ENCODE results near the gene PC.
"Not testable (repeated sequence)": the region's sequence is repeated elsewhere in the genome, so short reads cannot be mapped to it uniquely, and the experiment has no call there.

PC gene

GRCh38 chr11:66958232-66958955 is at the start of gene PC:
Gene PC, minus strand, starts transcription at chr11:66958383. Its CDS starts 86,224 bp downstream, at chr11:66872159.
- DNase-seq (ENCODE audit: low spot score) = peak; percentile 100

- DNase-seq (ENCODE audit: low spot score) = no peak
Measured at GRCh38 chr11:67007126-67007525, 48.9 kb upstream of the PC start.

DNA sequence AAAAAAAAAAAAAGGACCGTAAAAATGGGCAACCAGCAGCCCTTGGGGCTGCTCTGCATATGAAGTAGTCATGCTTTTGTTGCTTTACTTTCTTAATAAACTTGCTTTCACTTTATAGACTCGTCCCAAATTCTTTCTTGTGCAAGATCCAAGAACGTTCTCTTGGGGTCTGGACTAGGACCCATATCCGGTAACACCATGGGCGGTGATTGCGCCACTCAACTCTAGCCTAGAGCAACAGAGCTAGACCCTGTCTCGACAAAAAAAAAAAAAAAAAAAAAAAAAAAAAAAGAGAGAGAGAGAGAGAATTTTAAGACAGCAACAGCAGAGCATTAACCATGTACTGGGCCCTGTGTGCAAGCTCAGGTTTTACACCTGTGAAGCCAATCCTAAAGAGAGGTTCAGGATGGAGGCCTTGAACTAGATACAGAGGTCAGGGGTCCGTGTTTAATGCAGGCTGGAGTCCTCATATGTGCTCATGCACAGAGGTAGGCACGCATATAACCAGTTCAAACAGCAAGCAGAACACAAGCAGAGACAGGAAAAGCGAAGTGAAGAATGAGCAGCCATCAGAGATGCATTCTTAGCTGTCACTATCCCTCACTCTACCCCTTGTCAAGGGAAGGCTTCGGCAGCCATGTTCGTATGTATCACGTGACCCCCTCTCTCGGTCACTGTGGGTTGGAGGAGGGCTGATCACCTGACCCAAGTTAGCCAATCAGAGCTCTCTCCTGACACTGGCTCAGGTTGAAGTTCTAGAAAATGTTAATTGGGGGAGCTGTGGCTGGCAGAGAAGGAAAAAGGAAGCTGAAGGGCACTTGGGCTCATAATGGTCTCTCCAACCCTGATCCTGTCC is 48.1 kb upstream of the PC start:
- DNase-seq (ENCODE audit: low spot score) = no peak

DNA sequence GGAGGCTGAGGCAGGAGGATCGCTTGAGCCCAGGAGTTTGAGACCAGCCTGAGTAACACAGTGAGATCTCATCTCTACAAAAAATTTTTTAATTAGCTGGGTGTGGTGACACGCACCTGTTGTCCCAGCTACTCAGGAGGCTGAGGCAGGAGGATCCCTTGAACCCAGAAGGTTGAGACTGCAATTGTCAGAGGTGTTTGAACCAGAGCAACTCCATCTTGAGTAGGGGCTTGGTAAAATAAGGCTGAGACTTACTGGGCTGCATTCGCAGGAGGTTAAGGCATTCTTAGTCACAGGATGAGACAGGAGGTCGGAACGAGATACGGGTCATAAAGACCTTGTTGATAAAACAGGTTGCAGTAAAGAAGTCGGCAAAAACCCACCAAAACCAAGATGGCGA is 47.0 kb upstream of the PC start:
- not testable (repeated sequence) for DNase-seq (ENCODE audit: low spot score)

DNA sequence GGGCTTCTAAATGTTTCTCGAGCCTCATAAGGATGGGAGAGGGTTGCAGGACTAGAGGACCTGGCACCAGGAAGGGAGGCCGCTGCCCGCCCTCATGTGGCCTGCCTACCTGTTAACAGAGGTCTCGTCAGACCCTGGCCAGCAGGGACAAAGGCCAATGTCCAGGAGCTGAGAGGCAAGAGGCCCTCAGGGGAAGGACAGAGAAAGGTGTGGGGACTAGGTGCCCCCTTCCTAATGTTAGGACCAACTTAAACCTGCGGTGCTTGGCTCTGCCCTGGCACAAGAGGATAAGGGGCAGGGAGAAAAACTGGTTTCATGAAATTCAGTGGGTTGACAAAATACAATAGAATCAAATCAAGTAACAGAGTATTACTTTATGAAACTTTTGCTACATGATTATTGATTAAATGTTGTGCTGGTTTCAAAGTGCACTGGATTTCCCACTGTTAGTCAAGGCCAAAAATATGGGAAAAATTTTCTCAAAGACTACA is 44.8 kb upstream of the PC start:
- DNase-seq (ENCODE audit: low spot score) = no peak

GRCh38 chr11:67002297-67002913 is 44.2 kb upstream of the PC start:
- DNase-seq (ENCODE audit: low spot score) = no peak

- DNase-seq (ENCODE audit: low spot score) = no peak
Measured at GRCh38 chr11:67001332-67001731, 43.1 kb upstream of the PC start.

GRCh38 chr11:66999555-66999954 is 41.4 kb upstream of the PC start:
- DNase-seq (ENCODE audit: low spot score) = no peak

DNA sequence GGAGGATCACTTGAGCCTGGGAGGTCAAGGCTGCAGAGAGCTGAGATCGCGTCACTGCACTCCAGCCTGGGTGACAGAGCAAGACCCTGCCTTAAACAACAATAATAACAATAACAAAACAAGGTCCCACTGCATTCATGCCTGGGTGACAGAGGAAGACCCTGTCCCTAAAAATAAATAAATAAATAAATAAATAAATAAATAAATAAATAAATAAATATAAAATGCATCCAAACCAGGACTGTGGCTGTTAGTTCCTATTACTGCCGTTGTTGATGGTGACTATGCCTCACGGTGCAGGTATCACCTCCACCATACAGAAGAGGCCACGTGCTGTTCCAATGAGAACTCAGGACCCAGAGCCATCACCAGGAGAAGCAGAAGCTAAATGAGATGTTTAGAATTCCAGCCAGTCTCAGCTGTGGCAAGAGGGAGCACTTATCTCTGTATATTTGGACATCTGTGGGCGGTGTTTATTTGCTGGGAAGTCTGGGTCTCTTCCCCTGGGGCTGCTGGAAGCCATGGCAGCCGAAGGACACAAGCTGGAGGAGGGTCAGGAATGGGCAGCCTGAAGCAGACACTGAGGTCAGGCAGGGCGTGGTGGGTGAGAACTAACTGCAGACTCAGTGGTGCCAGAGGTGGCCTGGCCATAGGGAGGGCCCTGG is 38.6 kb upstream of the PC start:
- DNase-seq (ENCODE audit: low spot score) = no peak

- no peak for DNase-seq (ENCODE audit: low spot score)
Measured at GRCh38 chr11:66992041-66992440, 33.9 kb upstream of the PC start.

DNA sequence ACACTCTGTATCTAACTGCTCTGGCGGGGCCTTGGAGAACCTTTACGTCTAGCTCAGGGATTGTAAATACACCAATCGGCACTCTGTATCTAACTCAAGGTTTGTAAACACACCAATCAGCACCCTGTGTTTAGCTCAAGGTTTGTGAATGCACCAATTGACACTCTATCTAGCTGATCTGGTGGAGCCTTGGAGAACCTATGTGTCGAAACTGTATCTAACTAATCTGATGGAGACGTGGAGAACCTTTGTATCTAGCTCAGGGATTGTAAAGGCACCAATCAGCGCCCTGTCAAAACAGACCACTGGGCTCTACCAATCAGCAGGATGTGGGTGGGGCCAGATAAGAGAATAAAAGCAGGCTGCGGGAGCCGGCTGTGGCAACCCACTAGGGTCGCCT is 31.2 kb upstream of the PC start:
- not testable (repeated sequence) for DNase-seq (ENCODE audit: low spot score)

- DNase-seq (ENCODE audit: low spot score) = not testable (repeated sequence)
Measured at GRCh38 chr11:66988741-66989140, 30.6 kb upstream of the PC start.

- no peak for DNase-seq (ENCODE audit: low spot score)
Measured at GRCh38 chr11:66987924-66988637, 29.9 kb upstream of the PC start.

GRCh38 chr11:66987158-66987620 is 29.0 kb upstream of the PC start:
- DNase-seq (ENCODE audit: low spot score) = no peak

DNA sequence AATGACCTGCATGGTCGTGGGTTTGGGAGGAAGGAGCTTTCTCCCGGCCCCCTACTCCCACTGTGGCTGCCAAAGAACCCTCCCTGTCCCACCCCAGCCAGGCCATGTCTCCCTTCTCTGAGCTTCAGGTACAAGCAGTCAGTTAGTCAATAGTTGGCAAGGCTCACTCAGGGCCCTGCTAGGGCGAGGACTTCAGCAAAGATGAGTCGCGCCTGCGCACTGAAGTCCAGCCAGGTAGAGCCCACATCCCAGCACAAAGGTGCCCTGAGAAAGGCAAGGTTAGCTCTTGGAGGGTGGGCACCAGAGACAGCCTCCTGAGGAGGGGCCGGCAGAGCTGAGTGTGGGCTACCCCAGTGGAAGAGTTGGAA is 28.0 kb upstream of the PC start:
- DNase-seq (ENCODE audit: low spot score) = no peak

GRCh38 chr11:66985508-66986177 is 27.5 kb upstream of the PC start:
- DNase-seq (ENCODE audit: low spot score) = no peak

DNA sequence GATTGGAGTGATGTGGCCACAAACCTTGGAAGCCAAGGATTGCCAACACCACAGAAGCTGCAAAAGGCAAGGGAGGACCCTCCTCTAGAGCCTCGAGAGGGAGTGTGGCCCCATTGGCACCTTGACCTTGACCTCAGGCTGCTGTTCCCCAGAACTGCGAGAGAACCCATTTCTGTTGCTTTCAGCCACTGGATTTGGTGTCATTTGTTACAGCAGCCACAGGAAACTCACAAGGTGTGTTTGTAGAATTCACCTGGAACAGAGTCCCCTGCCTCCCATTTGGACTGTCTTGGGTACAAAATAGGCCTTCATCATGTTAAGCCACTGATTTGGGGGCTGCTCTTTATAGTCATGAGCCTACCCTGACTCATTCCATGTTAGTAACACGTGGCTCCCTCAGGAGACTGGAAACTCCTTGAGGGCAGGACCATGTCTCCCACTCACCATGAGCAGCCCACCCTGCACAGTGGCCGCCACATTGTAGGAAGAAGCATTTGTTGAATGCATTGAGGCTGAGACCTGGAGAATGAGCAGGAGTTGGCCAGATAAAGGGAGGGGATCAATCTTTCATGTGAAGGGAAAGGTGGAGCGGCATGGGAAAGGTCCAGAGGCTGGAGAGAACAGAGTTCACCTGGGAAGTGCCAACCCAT is 25.2 kb upstream of the PC start:
- DNase-seq (ENCODE audit: low spot score) = no peak

DNA sequence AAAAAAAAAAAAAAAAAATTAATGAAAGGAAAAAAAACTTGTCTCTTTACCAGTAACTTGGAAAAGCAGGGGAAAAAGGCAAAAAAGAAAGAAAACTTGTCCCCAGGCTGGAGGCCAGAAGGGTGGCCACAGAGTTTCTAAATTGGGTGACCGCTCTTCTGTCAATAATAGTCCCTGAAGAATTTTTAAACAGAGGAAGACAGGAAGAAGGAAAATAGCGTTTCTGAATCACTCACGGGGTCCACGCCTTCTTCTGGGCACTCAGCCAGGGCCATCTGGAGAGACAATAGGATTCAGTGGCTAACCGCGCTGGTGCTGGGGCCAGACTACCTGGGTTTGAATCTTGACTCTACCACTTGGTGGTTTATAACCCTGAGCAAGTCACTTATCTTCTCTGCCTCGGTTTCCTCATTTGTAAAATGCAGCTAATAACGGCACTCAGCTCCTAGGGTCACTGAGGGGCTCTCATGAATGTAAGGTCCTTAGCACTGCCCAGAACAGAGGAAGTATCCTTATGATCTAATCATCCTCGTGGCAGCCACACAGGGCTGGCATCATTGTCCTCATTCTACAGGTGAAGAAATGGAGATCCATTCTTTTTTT is 23.9 kb upstream of the PC start:
- peak; percentile 94 for DNase-seq (ENCODE audit: low spot score)

- DNase-seq (ENCODE audit: low spot score) = no peak
Measured at GRCh38 chr11:66979336-66979980, 21.3 kb upstream of the PC start.
